PC-9 (cell line): Measurements from ENCODE around the gene KPNA2.
"Not testable (repeated sequence)": the region's sequence is repeated elsewhere in the genome, so short reads cannot be mapped to it uniquely, and the experiment has no call there.

ENCODE experiments used
- CTCF ChIP-seq: fragments of 200-600 bp; sonication (generic); conservative IDR thresholded peaks from 2 replicates; pipeline ENCODE4 v1.6.1; 2017; ENCODE audit warnings: mixed run types, antibody characterized with exemption, mild to moderate bottlenecking, moderate library complexity
- EZH2 ChIP-seq: fragments of 200-600 bp; sonication (generic); IDR thresholded peaks from 2 replicates; pipeline ENCODE4 v1.8.0; 2017; ENCODE audit warnings: antibody characterized with exemption, low read depth

GRCh38 chr17:68022547-68022946 is 13.0 kb upstream of the KPNA2 start:
- not testable (repeated sequence) for TF ChIP-seq CTCF, EZH2
